ENCODE results near the gene TMEM94.

The TMEM94 gene

DNA sequence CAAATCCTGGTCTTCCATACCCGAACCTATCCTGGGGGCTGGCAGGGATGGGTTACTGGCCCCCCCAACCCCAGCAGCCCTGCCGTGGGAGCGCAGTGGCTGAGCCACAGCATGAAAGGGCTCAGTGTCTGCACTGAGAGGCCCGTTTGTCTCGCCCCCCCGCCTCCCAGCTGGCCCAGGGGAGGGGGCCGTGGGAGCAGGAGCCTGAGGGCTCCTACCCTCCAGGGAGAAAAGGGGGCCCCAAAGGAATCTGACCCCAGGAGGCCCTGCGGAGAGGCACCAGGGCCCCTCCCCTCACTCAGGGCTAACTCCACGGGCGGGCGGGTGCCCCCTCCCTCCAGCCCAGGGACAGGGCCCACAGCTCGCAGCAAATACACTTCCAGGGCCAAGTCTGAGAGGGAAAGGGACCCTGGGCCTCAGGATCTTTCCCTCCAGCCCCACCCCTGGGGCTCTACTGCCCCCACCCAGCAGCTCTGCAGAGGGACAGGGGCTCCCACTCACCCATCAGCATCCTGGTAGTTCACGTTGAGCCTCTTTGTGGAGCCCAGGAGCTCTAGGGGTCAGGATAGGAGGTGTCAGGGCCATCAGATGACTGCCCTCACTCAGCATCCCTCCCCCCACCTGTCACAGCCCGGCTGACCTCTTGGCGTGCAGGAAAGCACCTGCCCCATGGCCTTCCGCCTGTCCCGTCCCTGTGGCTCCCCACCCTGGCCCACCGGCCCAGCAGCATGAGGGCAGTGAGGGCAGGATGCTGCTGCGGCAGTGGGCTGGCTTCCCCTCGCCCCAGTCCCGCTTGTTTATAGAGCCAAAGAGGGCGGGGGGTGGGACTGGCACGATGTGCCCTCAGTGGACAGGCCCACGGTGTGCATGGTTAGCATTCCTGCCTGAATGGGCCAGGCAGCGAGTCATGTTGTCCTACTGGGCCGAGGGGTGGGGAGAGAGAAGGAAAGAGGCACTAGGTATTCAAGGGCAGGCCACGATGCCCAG lies 51.6 kb downstream of the TMEM94 start:
- ChIA-PET POLR2A (interaction anchor here (0.6 to 1.3 kb wide), 3 partner anchors 8 to 379 kb away, joined by 3 to 6 read pairs (median 3); partner anchors contain the start of gene TSEN54), CTCF (interaction anchor here (1.3 kb wide), 1 partner anchor 9 kb away, joined by 3 read pairs; the partner anchor contains the start of gene TSEN54)
- H3K36me3 ChIP-seq (ENCODE audit: control insufficient read depth in 2 of 2, insufficient read depth in 1 of 2, low read length in 2 of 2) = peaks cover 6 to 82% of the 10 kb centered on the region in 2 experiments; a peak in 2 of 3 replicates
- H3K27ac ChIP-seq (ENCODE audit: extremely low read depth, low read depth, low read length) = no peak overlapping the region
- H3K9me3 ChIP-seq (ENCODE audit: control insufficient read depth, insufficient read depth, low read depth, low read length) = no peaks in the 10 kb centered on the region
- TF ChIP-seq ZBTB6 (tag by site-specific recombination; IDR thresholded peaks at IDR 0.05) = no peak
- no peak for TF ChIP-seq ZNF341 (tag by site-specific recombination; IDR thresholded peaks at IDR 0.05; ENCODE audit: low read depth)
- TF ChIP-seq, protein P1, sequence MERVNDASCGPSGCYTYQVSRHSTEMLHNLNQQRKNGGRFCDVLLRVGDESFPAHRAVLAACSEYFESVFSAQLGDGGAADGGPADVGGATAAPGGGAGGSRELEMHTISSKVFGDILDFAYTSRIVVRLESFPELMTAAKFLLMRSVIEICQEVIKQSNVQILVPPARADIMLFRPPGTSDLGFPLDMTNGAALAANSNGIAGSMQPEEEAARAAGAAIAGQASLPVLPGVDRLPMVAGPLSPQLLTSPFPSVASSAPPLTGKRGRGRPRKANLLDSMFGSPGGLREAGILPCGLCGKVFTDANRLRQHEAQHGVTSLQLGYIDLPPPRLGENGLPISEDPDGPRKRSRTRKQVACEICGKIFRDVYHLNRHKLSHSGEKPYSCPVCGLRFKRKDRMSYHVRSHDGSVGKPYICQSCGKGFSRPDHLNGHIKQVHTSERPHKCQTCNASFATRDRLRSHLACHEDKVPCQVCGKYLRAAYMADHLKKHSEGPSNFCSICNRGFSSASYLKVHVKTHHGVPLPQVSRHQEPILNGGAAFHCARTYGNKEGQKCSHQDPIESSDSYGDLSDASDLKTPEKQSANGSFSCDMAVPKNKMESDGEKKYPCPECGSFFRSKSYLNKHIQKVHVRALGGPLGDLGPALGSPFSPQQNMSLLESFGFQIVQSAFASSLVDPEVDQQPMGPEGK (tag by site-specific recombination; IDR thresholded peaks at IDR 0.05) = 0 out of 2 replicates have a peak, but pooled peaks have one; percentile 9
- peak; percentile 29; the same call in 1 of the 2 replicates for TF ChIP-seq GLIS2 (tag by site-specific recombination; IDR thresholded peaks at IDR 0.05)
- TF ChIP-seq ZIC2 (tag by site-specific recombination; IDR thresholded peaks at IDR 0.05) = peak; percentile 28; the same call in 1 of the 2 replicates
- 0 out of 2 replicates have a peak, but pooled peaks have one; percentile 9 for TF ChIP-seq GLIS1 (tag by site-specific recombination; IDR thresholded peaks at IDR 0.05)
- no peak for TF ChIP-seq ZNF571 (tag by site-specific recombination; IDR thresholded peaks at IDR 0.05)
- TF ChIP-seq, protein P2, sequence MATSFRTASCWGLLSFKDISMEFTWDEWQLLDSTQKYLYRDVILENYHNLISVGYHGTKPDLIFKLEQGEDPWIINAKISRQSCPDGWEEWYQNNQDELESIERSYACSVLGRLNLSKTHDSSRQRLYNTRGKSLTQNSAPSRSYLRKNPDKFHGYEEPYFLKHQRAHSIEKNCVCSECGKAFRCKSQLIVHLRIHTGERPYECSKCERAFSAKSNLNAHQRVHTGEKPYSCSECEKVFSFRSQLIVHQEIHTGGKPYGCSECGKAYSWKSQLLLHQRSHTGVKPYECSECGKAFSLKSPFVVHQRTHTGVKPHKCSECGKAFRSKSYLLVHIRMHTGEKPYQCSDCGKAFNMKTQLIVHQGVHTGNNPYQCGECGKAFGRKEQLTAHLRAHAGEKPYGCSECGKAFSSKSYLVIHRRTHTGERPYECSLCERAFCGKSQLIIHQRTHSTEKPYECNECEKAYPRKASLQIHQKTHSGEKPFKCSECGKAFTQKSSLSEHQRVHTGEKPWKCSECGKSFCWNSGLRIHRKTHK (tag by site-specific recombination; IDR thresholded peaks at IDR 0.05) = no peak
- no peak for TF ChIP-seq ZNF146 (tag by site-specific recombination; IDR thresholded peaks at IDR 0.05)
- TF ChIP-seq SCRT2 (tag by site-specific recombination; IDR thresholded peaks at IDR 0.05) = 0 out of 2 replicates have a peak, but pooled peaks have one; percentile 27
- no peak overlapping the region for H3K4me3 ChIP-seq (ENCODE audit: low read depth, low read length)
- no peaks in the 10 kb centered on the region for H3K4me1 ChIP-seq (ENCODE audit: control insufficient read depth, insufficient read depth, low read length)

DNA sequence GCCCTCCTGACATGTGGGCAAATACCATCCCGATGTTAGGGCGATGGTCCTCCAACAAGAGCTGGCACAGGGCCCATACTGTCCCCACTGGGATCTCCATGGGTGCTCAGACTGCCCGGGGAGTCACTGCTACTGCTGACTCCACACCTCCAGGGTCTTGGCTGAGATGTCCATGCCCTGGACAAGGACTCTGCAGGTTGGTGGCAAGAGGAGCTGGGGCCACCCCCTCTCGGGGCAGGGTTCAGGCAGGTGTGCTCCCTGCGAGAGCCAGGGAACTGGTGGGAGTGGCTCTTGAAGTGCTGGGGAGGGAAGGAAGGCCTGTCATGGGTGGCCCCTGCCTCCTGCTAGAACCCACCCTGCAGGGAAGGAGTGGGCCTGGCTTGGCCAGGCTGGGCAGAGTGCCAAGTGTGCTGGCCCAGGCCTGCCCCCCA lies 52.5 kb downstream of the TMEM94 start:
- Histone ChIP-seq H3K4me3 (ENCODE audit: low read depth, low read length) (no peak overlapping the region), H3K27ac (ENCODE audit: extremely low read depth, low read depth, low read length) (no peak overlapping the region), H3K9me3 (ENCODE audit: control insufficient read depth, insufficient read depth, low read depth, low read length) (no peaks in the 10 kb centered on the region), H3K36me3 (ENCODE audit: control insufficient read depth in 2 of 2, insufficient read depth in 1 of 2, low read length in 2 of 2) (peaks cover 9 to 82% of the 10 kb centered on the region in 2 experiments; a peak in 2 of 3 replicates), H3K4me1 (ENCODE audit: control insufficient read depth, insufficient read depth, low read length) (no peaks in the 10 kb centered on the region)
- POLR2A ChIA-PET = interaction anchor here (1.1 to 1.3 kb wide), 2 partner anchors 13 to 16 kb away, joined by 3 to 5 read pairs; partner anchors contain the start of gene LLGL2
- no peak for TF ChIP-seq ZXDB (tag by site-specific recombination; IDR thresholded peaks at IDR 0.05)
- TF ChIP-seq GLIS2 (tag by site-specific recombination; IDR thresholded peaks at IDR 0.05) = peak; percentile 58
- TF ChIP-seq GLIS1 (tag by site-specific recombination; IDR thresholded peaks at IDR 0.05) = peak; percentile 5; the same call in 1 of the 2 replicates
- TF ChIP-seq ZIC2 (tag by site-specific recombination; IDR thresholded peaks at IDR 0.05) = peak; percentile 93
- CTCF ChIA-PET = interaction anchor here (0.8 kb wide), 1 partner anchor 80 kb away, joined by 3 read pairs; no protein-coding TSS in a partner anchor

GRCh38 chr17:75509528-75510258 lies 53.3 kb downstream of the TMEM94 start:
- CTCF ChIA-PET = interaction anchor here (0.6 to 0.8 kb wide), 3 partner anchors 81 to 496 kb away, joined by 3 read pairs; no protein-coding TSS in a partner anchor
- Histone ChIP-seq H3K4me3 (ENCODE audit: low read depth, low read length) (no peak overlapping the region), H3K4me1 (ENCODE audit: control insufficient read depth, insufficient read depth, low read length) (no peaks in the 10 kb centered on the region), H3K9me3 (ENCODE audit: control insufficient read depth, insufficient read depth, low read depth, low read length) (no peaks in the 10 kb centered on the region), H3K36me3 (ENCODE audit: control insufficient read depth in 2 of 2, insufficient read depth in 1 of 2, low read length in 2 of 2) (peaks cover 9 to 75% of the 10 kb centered on the region in 2 experiments; a peak in 2 of 3 replicates), H3K27ac (ENCODE audit: extremely low read depth, low read depth, low read length) (no peak overlapping the region)
- TF ChIP-seq ZNF138 (tag by site-specific recombination; IDR thresholded peaks at IDR 0.05; ENCODE audit: borderline replicate concordance) (no peak), ZNF768 (tag by site-specific recombination; IDR thresholded peaks at IDR 0.05) (peak; percentile 80), ZNF391 (tag by site-specific recombination; IDR thresholded peaks at IDR 0.05; ENCODE audit: borderline replicate concordance, low read depth) (no peak), ZNF792 (tag by site-specific recombination; IDR thresholded peaks at IDR 0.05) (no peak), GLI2 (tag by site-specific recombination; IDR thresholded peaks at IDR 0.05; ENCODE audit: borderline replicate concordance, low read depth) (no peak)
- POLR2A ChIA-PET = interaction anchor here (1.1 kb wide), 1 partner anchor 15 kb away, joined by 5 read pairs; the partner anchor contains the start of gene LLGL2
